GM18517 (cell line): ENCODE measurements around the gene MVB12B.

Source experiments
- ATAC-seq: cut with Tn5 transposase; IDR thresholded peaks from one replicate; pipeline ENCODE4 v1.9.1; 2021; ENCODE audit warnings: mild to moderate bottlenecking, moderate library complexity; ENCODE audit not compliant: unreplicated experiment

MVB12B gene

GRCh38 chr9:126500600-126501382 lies 174.2 kb downstream of the MVB12B start:
- ATAC-seq, result no peak

- no peak for ATAC-seq
Observed at GRCh38 chr9:126501383-126502331, 175.0 kb downstream of the MVB12B start.

DNA sequence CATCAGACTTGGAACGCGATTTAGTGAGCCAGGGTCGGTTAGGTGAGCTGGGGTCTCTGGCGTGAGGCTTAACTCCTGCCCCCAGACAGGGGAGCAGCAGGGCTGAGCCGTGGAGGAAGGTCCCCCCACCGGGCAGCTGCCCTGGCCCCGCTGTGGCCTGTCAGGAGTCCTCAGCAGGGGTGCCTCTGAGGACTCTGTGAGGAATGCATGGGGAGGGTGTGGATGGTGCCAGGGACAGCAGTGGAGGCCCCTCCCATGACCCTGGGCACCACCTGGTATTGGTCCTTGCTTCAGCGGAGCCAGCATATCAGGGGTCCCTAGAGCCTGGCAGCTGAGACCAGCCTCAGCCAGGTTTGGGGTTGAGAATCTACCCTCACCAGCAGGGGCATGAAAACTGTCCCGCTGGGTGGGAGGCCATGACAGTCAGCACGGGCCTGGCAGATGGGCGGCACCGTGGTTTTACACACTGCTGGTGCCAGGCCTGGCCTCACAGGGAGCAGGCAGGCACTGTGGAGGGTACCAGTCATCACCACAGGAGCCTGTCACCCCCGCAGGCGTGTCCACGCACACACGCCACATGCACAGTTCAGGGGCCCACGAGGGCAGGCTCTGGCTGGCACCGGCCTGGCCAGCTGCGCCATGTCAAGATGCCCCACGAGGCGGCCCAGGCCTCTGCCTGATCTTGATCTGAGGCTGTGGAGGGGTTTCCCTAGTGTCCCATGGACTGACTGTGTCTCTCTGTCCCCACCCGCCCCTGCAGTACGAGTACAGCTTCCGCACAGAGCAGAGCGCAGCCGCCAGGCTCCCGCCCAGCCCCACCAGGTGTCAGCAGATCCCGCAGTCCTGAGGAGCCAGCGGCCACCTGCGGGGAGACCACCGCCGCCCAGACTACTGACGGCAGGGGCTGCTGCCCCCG lies 176.0 kb downstream of the MVB12B start:
- no peak for ATAC-seq

DNA sequence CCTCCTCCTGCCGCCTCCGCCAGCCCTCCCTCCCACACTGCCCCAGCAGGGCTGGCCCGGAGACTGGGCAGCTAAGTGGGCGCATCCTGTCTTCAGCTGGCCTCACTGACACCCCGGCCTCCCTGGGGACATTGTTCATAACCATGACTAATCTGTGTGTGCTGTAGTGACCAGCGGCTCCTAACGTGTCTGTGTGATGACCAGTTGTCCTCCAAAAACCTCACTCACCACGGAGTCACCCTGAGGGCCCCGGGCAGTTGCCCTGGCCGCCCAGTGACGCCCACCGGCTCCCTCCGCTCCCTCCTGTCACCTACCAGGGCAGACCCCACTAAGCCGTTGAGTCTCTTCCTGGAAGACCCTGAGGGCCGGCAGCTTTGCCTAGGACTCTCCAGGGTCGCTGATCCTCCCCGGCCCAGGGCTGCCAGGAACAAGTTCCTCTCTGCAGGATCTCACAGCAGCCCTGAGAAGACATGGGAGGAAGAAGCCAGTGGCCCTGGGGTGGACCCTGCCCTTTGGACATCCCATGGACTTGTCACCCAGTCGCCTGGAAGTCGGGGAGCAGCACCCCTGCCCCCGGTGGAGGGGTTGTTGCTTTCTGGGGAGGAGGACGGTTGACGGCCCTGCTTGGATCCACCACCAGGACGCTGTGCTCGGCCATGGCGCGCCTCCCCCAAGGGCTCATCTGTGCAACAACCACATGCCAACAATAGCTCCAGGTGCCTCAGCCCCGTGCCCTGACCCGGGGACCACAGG lies 176.9 kb downstream of the MVB12B start:
- ATAC-seq, result no peak

GRCh38 chr9:126504086-126504976 lies 177.7 kb downstream of the MVB12B start:
- no peak for ATAC-seq

DNA sequence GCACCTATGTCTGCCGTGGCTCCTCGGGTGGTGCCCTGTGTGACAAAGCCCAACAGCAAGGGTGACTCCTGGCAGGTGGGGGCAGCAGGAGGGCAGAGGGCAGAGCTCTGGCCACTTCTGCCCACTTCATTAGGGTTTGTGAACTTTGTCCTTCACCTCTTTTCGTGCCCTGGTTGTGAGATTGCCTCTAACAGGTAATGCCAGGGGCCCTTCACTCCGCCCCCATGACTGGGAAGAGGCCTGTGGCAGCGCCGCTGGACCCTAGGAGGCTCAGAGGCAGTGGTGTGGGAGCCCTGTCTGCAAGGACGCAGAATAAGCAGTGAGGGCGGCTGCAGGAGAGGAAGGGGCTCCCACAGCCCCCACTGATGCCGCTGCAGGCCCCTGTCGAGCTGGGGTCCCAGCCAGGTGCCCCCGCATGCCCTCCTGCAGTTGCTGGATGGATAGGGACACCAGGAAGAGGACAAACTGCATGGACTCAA lies 178.4 kb downstream of the MVB12B start:
- ATAC-seq, result no peak

DNA sequence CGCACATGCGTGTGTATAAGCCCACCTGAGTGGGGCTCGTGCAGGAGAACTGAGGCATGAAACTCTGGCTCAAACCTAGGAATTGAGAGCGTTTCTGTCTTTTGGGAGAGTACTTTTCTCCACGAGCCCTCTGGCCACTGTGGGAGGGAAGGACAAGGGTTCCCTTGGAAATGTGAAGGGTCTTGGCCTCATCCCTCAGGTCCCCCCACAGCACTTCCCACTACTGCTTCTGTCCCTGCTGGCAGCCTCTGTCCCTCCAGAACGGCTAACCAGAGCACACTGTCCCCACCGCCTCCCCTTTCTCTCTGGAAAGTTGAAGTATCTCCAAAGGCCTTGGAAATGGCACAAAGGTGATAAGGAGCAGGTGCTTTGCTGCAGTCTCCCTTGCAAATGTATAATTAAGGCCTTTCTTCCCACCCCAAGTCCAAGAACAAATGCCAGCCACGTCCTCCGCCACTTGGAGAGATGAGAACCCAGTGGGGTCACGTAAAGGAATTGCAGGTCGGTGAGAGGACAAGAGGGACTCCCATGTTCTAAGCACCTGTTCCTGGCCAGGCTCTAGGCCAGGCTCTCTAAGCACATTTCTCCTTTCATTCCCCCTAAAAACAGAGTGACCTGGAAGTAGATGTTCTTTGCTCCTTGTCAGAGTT lies 179.2 kb downstream of the MVB12B start:
- no peak for ATAC-seq

DNA sequence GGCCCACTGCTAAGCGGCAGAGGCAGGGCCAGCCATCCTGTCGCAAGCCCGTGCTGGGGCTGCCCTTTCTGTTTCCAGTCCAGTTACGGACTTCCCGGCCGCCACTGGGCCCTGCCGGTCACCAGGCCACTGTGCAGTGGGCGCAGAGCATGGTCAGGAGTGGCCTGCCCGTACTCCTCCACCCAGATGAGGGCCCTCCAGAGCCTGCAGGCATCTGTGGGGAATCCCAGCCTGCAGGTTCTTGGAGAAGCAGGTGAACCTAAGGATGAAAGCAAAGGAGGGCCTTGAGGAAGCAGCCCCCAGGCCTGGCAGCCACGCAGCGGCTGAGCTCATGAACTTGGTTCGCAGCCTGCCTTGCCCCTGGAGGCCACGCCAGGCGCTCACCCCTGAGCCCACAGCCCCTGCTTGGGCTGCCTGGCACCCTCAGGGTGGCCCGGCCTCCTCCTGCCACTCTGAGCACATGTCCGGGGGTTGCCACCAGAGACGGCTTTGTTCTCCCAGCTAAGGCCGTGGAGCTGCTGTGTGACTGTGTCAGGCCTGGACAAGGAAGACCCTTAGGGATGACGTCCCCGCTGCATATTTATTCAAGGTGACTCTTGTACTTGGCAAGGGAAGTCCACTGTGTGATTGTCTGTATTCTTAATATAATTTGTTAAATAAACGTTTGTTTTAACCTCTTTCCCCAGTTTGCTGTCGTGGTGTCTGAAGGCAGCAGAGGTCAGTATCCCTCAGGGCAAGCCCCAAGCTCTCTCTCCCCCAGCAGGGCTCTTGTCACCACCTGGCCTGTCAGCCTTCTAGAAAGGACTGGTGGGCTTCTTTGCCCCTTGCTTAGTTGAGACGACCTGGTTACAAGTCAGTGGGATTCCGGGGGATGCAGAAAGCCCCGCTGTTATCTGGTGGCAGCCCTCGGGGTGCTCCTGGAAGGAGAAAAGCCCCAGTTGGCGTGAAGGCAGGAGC lies 180.0 kb downstream of the MVB12B start:
- no peak for ATAC-seq

DNA sequence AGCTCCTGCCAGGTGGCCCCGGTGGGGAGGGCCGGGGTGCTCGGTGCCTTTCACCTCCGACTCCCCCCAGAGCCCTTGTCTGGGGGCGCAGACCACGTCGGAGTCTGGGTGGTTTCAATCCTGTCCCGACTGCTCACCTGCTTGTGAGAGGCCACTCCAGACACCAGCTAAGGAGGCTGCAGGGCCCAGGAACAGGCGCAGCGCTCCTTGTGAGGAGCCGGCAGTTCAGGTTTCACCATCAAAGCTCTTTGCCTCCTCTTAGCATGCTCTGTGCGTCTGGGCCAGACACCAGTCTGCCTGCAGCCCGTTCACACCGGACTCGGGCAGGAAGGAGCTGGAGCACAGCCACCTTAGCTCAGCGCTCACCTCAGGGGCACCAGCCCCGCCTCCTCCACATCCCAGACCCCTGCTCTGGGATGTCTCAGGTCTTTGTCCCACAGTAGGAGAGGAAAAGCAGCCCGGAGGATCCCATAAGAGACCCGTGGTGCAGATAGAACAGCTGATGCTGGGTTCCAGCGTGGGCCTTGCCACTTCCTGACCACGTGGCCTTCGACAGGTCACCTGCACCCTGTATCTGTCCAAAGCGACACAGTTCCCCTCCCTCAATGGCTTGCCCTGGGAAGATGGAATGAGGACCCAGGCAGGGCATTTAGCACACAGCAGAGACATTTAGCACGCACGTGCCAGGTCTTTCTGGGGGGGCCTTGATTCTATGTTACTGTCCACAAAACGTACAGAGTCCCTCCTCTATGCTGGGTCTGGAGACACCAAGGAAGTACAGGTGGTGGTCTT lies 180.9 kb downstream of the MVB12B start:
- no peak for ATAC-seq

DNA sequence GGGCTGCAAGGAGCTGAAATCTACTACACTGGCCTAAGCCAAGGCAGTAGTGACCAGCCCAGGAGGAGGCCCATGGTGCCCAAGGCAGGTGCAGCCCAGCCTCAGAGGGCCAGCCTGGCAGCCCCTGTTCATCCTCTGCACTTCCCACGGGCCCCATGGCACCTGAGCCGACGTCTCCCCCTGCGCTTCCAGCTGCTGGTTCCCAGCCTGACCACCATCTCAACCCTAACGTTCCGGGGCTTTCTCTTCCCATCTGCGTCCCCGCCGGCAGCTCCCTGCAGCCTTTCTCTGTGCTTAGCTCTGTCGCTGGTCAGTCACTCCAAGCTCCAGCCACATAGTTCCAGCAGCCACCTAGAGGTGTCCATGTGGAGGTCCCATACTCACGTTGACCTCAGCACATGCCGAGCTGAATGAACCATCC lies 181.6 kb downstream of the MVB12B start:
- no peak for ATAC-seq

DNA sequence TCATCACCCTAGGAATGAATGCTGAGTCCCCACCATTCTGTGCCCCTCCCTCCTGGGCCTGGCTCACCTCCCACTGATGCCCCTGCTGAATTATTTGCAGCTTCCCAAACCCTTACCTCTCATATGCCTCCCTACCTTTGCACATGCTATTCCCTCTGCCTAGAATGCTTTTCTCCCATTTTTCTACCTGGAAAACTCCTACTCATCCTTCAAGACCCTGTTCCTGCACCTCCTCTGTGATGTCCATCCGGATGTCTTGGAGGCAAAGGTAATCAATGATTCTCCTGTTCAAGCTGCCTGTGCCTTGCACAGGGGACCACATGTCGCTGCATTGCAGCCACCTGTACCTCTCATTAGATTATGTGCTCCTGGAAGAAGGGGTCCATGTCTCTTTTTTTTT lies 182.3 kb downstream of the MVB12B start:
- no peak for ATAC-seq

- ATAC-seq, result no peak
Observed at GRCh38 chr9:126509718-126510117, 183.1 kb downstream of the MVB12B start.

- ATAC-seq, result no peak
Observed at GRCh38 chr9:126510564-126510963, 183.9 kb downstream of the MVB12B start.

- no peak for ATAC-seq
Observed at GRCh38 chr9:126511411-126511810, 184.8 kb downstream of the MVB12B start.

DNA sequence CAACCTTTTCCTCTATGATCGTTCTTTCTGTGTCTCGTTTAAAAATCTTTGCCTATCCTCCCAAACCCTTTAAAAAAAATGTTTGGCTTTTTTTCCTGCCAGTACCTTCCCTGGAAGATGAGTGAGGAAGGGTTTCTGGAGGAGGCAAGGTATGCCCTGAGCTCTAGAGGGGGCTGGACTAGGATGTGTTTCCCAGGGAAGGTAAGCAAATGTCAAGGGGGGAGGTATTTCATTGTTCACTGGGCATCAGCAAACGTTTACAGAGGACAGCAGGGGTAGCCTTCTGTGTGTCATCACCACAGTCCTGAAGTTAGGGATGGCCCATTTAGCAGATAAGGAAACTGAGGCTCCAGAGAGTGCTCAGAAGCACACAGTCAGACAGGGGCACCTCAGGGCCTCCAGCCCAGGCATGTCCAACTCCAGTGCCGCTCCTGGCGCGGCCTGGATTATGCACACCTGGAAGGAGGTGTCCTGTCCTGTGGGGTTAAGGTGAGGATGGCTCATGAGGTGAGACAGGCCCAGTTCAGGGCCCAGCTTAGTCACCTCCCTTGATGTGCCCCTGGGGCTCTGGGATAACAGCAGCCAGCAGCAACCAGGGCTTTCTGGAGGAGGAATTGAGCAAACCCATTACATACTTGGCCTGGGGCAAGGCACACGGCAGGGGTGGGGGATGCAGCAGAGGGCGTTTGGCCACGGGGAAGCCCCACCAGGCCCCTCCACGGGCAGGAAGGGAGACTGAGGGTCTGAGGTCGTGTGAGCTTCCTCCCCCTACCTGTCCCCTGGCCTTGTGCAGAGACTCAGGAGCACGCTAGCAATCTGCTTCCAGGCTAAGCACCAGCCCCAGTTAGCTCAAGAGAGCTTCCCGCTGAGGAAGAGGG lies 186.8 kb downstream of the MVB12B start:
- no peak for ATAC-seq
